Measurements from ENCODE around the gene SLC13A1.

DNA sequence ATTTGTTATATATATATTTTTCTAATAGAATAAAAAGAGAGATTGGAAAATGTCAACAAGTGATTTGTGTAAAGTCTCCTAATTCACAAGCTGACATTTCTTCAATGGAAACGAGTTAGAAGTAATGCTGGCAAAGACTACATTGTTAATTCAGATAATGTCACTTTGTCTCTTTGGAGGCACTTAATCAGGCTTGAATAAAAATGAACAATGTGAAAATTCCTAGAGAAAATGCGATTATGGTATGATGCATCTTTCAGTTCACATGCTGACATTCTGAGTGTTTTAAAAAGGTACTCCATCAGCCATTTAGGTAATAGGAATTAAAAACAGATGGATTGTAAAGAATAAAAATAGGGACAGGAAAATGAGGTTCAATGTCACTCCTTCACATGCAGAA lies 100.1 kb downstream of the SLC13A1 start:
- TF ChIP-seq CTCF (IDR thresholded peaks at IDR 0.05), result no peak
- no peak for TF ChIP-seq ELF4 (CRISPR knock-in tag; IDR thresholded peaks at IDR 0.05; ENCODE audit: low read depth)
- TF ChIP-seq ZNF121 (CRISPR knock-in tag; IDR thresholded peaks at IDR 0.05), result no peak
- TF ChIP-seq ATF6 (CRISPR knock-in tag; IDR thresholded peaks at IDR 0.05), result no peak
- no peak for TF ChIP-seq FOXP4 (CRISPR knock-in tag; IDR thresholded peaks at IDR 0.05)
- TF ChIP-seq TCF7 (CRISPR knock-in tag; IDR thresholded peaks at IDR 0.05; ENCODE audit: low read depth), result no peak
- TF ChIP-seq NFATC4 (CRISPR knock-in tag; IDR thresholded peaks at IDR 0.05), result no peak
- no peak for TF ChIP-seq ATF2 (CRISPR knock-in tag; IDR thresholded peaks at IDR 0.05; ENCODE audit: borderline replicate concordance, low read depth)
- TF ChIP-seq ZNF138 (CRISPR knock-in tag; conservative IDR thresholded peaks at IDR 0.05), result no peak
- TF ChIP-seq, protein P1, sequence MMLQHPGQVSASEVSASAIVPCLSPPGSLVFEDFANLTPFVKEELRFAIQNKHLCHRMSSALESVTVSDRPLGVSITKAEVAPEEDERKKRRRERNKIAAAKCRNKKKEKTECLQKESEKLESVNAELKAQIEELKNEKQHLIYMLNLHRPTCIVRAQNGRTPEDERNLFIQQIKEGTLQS (CRISPR knock-in tag; conservative IDR thresholded peaks at IDR 0.05), result no peak
- TF ChIP-seq, protein P2, sequence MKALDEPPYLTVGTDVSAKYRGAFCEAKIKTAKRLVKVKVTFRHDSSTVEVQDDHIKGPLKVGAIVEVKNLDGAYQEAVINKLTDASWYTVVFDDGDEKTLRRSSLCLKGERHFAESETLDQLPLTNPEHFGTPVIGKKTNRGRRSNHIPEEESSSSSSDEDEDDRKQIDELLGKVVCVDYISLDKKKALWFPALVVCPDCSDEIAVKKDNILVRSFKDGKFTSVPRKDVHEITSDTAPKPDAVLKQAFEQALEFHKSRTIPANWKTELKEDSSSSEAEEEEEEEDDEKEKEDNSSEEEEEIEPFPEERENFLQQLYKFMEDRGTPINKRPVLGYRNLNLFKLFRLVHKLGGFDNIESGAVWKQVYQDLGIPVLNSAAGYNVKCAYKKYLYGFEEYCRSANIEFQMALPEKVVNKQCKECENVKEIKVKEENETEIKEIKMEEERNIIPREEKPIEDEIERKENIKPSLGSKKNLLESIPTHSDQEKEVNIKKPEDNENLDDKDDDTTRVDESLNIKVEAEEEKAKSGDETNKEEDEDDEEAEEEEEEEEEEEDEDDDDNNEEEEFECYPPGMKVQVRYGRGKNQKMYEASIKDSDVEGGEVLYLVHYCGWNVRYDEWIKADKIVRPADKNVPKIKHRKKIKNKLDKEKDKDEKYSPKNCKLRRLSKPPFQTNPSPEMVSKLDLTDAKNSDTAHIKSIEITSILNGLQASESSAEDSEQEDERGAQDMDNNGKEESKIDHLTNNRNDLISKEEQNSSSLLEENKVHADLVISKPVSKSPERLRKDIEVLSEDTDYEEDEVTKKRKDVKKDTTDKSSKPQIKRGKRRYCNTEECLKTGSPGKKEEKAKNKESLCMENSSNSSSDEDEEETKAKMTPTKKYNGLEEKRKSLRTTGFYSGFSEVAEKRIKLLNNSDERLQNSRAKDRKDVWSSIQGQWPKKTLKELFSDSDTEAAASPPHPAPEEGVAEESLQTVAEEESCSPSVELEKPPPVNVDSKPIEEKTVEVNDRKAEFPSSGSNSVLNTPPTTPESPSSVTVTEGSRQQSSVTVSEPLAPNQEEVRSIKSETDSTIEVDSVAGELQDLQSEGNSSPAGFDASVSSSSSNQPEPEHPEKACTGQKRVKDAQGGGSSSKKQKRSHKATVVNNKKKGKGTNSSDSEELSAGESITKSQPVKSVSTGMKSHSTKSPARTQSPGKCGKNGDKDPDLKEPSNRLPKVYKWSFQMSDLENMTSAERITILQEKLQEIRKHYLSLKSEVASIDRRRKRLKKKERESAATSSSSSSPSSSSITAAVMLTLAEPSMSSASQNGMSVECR (CRISPR knock-in tag; IDR thresholded peaks at IDR 0.05; ENCODE audit: borderline replicate concordance), result no peak
- TF ChIP-seq FOXJ3 (CRISPR knock-in tag; IDR thresholded peaks at IDR 0.05; ENCODE audit: borderline replicate concordance), result no peak
